Coronary artery (tissue), 2 donors: ENCODE results near the gene NEXN.
A peak's percentile ranks its signal among the peaks of the same experiment; 100 is the strongest.

Experiments used
- DNase-seq: peaks from one replicate; pipeline ENCODE4 v3.0.0-alpha.2; 2017; ENCODE audit warnings: low spot score
- H3K27ac ChIP-seq, 2 donors: fragments of 200-600 bp; sonication (generic); one replicate each; pipeline ENCODE4 v1.5.1; 2016 to 2019
- H3K4me3 ChIP-seq: fragments of 200-600 bp; sonication (generic); 2 replicates; pipeline ENCODE4 v1.5.1; 2016; ENCODE audit warnings: mild to moderate bottlenecking, moderate library complexity
- CTCF ChIP-seq: fragments of 200-600 bp; sonication (generic); IDR thresholded peaks from one replicate; pipeline ENCODE4 v1.5.1; 2019; ENCODE audit warnings: antibody characterized with exemption

The NEXN gene

GRCh38 chr1:77881061-77881460 lies 7.4 kb upstream of the NEXN start:
- no peak for TF ChIP-seq CTCF
- no peak overlapping the region for H3K27ac ChIP-seq
- no peak overlapping the region for H3K4me3 ChIP-seq
- DNase-seq, result no peak

GRCh38 chr1:77882411-77882810 lies 6.0 kb upstream of the NEXN start:
- no peak for DNase-seq
- Histone ChIP-seq H3K4me3 (no peak overlapping the region), H3K27ac (no peak overlapping the region)
- no peak for TF ChIP-seq CTCF

GRCh38 chr1:77888781-77889642 lies 588 bp downstream of the NEXN start:
- TF ChIP-seq CTCF, result no peak
- peak; percentile 75 for DNase-seq
- H3K4me3 ChIP-seq, result peak overlapping the region; percentile 91
- H3K27ac ChIP-seq, result peak overlapping the region; percentile 84 to 99

- H3K4me3 ChIP-seq, result peak overlapping the region; percentile 91
- no peak for TF ChIP-seq CTCF
- peak overlapping the region; percentile 84 to 99 for H3K27ac ChIP-seq
- no peak for DNase-seq
Observed at GRCh38 chr1:77889671-77890070, 1.2 kb downstream of the NEXN start.

GRCh38 chr1:77891200-77891599 lies 2.8 kb downstream of the NEXN start:
- no peak for TF ChIP-seq CTCF
- peak overlapping the region; percentile 91 for H3K4me3 ChIP-seq
- H3K27ac ChIP-seq, result peak overlapping the region in 1 of 2 donors; percentile 84

GRCh38 chr1:77899647-77900320 lies 11.4 kb downstream of the NEXN start:
- no peak for DNase-seq
- no peak overlapping the region for H3K4me3 ChIP-seq
- no peak overlapping the region for H3K27ac ChIP-seq
- no peak for TF ChIP-seq CTCF

More at GRCh38 chr1:77891200-77891599, 2.8 kb downstream of the NEXN start:
- no peak for DNase-seq
